ENCODE results near the gene NFIL3.

GRCh38 chr9:91418215-91418610 lies 5.4 kb downstream of the NFIL3 start:
- TF ChIP-seq CTCF (IDR thresholded peaks at IDR 0.05 in 4 of 5, conservative IDR thresholded peaks at IDR 0.05 in 1 of 5): no peak
- TF ChIP-seq POLR2A (IDR thresholded peaks at IDR 0.05): no peak
